ENCODE results near the gene PRR13.

- TF ChIP-seq YY1 (IDR thresholded peaks at IDR 0.05; ENCODE audit: insufficient read depth, insufficient read length) (no peak), SUZ12 (IDR thresholded peaks at IDR 0.05; ENCODE audit: extremely low read depth, insufficient read depth, insufficient read length) (no peak), ZNF274 (IDR thresholded peaks at IDR 0.05; ENCODE audit: low read depth, low read length) (no peak)
These were observed 16.7 kb upstream of the PRR13 start for GRCh38 chr12:53424626-53425514.
